Gastroesophageal sphincter (tissue), 4 donors: Measurements from ENCODE around the gene EAF2. TPM values are rescaled to one million over a fixed set of nuclear protein-coding genes. Genes with fewer than 3 reads are reported as not detected.

Source experiments
- ATAC-seq: fragments of 150-250 bp; one replicate; pipeline ENCODE4 v1.9.1; 2016; ENCODE audit warnings: mild to moderate bottlenecking, moderate library complexity
- H3K27ac ChIP-seq, 4 donors: fragments of 200-600 bp; sonication (generic) in 3 of 4; 1 replicate in 3 of 4; 2 replicates in 1 of 4; pipeline ENCODE4 v1.5.1; 2016 to 2019
- H3K27me3 ChIP-seq: fragments of 200-600 bp; sonication (generic); one replicate; pipeline ENCODE4 v1.5.1; 2019
- H3K36me3 ChIP-seq, 2 donors: fragments of 200-600 bp; sonication (generic); one replicate each; pipeline ENCODE4 v1.5.1; 2019; ENCODE audit warnings: control low read depth in 1 of 2
- H3K4me1 ChIP-seq, 3 donors: fragments of 200-600 bp; sonication (generic); 1 replicate in 2 of 3; 2 replicates in 1 of 3; pipeline ENCODE4 v1.5.1; 2016 to 2019; ENCODE audit warnings: control low read depth in 2 of 3
- H3K4me3 ChIP-seq, 2 donors: fragments of 200-600 bp; sonication (generic); one replicate each; pipeline ENCODE4 v1.5.1; 2019; ENCODE audit warnings: mild to moderate bottlenecking in 1 of 2, moderate library complexity in 1 of 2
- H3K9me3 ChIP-seq, 3 donors: fragments of 200-600 bp; sonication (generic); one replicate each; pipeline ENCODE4 v1.5.1; 2017 to 2019; ENCODE audit warnings: control low read depth in 2 of 3
- EP300 ChIP-seq: sonication (generic); formaldehyde crosslinking; IDR thresholded peaks from one replicate; pipeline ENCODE4 v1.6.1; 2017; ENCODE audit warnings: antibody characterized with exemption, mild to moderate bottlenecking
- POLR2A ChIP-seq, 2 donors: fragments of 450-650 bp; IDR thresholded peaks; one replicate each; pipeline ENCODE4 v1.6.1; 2017; ENCODE audit warnings: antibody characterized with exemption in 2 of 2, mild to moderate bottlenecking in 2 of 2, moderate library complexity in 1 of 2
- POLR2AphosphoS5 ChIP-seq: sonication (generic); formaldehyde crosslinking; IDR thresholded peaks from one replicate; pipeline ENCODE4 v1.6.1; 2017; ENCODE audit warnings: antibody characterized with exemption
- WGBS, 2 donors: methylation state at CpG; one replicate each; pipeline ENCODE4 v1.1.5; 2018; ENCODE audit warnings: low coverage in 1 of 2; 5-methylcytosine and 5-hydroxymethylcytosine counted together
- total RNA-seq, 4 donors: library from RNA; depleted of rRNA; stranded (reverse); fragments of >200 nt; gene quantifications; one replicate each; pipeline ENCODE4 v1.1.0, GENCODE V29; 2016
- TF ChIP-seq, protein P1 (sequence below), 4 experiments: fragments of 200-600 bp in 2 of 4; fragments of 450-650 bp in 2 of 4; sonication (generic) in 1 of 4; IDR thresholded peaks; one replicate each; pipeline ENCODE4 v1.5.1; 2017 to 2019; ENCODE audit warnings: antibody characterized with exemption in 4 of 4, mild to moderate bottlenecking in 2 of 4, moderate library complexity in 2 of 4

The EAF2 gene
- total RNA-seq, 4 donors from 2014 or later = 2.0 to 4.8 (median 2.1) TPM

GRCh38 chr3:121800906-121801305, 34.1 kb upstream of the EAF2 start:
- no peak overlapping the region for H3K4me3 ChIP-seq
- peaks cover 0 to 44% of the 10 kb centered on the region in 2 donors for H3K36me3 ChIP-seq
- no peaks in the 10 kb centered on the region for H3K9me3 ChIP-seq
- TF ChIP-seq, protein P1, sequence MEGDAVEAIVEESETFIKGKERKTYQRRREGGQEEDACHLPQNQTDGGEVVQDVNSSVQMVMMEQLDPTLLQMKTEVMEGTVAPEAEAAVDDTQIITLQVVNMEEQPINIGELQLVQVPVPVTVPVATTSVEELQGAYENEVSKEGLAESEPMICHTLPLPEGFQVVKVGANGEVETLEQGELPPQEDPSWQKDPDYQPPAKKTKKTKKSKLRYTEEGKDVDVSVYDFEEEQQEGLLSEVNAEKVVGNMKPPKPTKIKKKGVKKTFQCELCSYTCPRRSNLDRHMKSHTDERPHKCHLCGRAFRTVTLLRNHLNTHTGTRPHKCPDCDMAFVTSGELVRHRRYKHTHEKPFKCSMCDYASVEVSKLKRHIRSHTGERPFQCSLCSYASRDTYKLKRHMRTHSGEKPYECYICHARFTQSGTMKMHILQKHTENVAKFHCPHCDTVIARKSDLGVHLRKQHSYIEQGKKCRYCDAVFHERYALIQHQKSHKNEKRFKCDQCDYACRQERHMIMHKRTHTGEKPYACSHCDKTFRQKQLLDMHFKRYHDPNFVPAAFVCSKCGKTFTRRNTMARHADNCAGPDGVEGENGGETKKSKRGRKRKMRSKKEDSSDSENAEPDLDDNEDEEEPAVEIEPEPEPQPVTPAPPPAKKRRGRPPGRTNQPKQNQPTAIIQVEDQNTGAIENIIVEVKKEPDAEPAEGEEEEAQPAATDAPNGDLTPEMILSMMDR (IDR thresholded peaks at IDR 0.05) = no peak
- TF ChIP-seq POLR2A (IDR thresholded peaks at IDR 0.05) (no peak), POLR2AphosphoS5 (no peak), EP300 (no peak)
- H3K27ac ChIP-seq = no peak overlapping the region
- H3K4me1 ChIP-seq = no peaks in the 10 kb centered on the region
- no peaks in the 10 kb centered on the region for H3K27me3 ChIP-seq
- ATAC-seq = no peak

- 94 to 100% methylated on average over 2 of the region's 2 CpGs for WGBS, 2 donors
- no peak for ATAC-seq
- Histone ChIP-seq H3K4me1 (no peaks in the 10 kb centered on the region), H3K36me3 (peaks cover 0 to 45% of the 10 kb centered on the region in 2 donors), H3K9me3 (no peaks in the 10 kb centered on the region), H3K27ac (no peak overlapping the region), H3K4me3 (no peak overlapping the region), H3K27me3 (no peaks in the 10 kb centered on the region)
- TF ChIP-seq POLR2AphosphoS5 = no peak
- TF ChIP-seq EP300 = no peak
Measured at GRCh38 chr3:121803771-121804320, 31.2 kb upstream of the EAF2 start.

DNA sequence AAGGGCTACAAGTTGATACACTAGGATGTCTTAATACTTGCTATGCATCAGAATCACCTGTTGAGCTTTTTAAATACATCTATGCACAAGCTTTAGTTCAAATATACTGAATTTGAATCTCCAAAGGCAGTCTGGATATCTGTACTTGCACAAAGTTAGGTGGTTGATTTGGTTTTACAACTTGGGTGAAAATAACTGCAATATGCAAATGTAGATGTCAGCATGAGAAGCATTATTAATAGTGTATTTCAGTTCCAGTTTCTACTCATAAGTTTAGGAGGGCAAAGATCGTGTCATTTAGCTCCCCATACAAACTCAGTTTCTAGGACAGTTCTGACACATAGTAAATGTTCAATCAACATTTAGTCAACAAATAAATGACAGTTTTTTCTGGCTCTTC, 25.8 kb upstream of the EAF2 start:
- TF ChIP-seq POLR2AphosphoS5 (no peak), POLR2A (IDR thresholded peaks at IDR 0.05) (no peak), EP300 (no peak)
- TF ChIP-seq, protein P1 (IDR thresholded peaks at IDR 0.05) = no peak
- no peak for ATAC-seq
- whole genome bisulfite sequencing, 2 donors = 0% methylated on average over 1 of the region's 1 CpG
- no peak overlapping the region for H3K27ac ChIP-seq
- no peaks in the 10 kb centered on the region for H3K4me1 ChIP-seq
- H3K4me3 ChIP-seq = no peak overlapping the region
- H3K36me3 ChIP-seq = peaks cover 0 to 50% of the 10 kb centered on the region in 2 donors
- no peaks in the 10 kb centered on the region for H3K27me3 ChIP-seq
- H3K9me3 ChIP-seq = no peaks in the 10 kb centered on the region

GRCh38 chr3:121817753-121818152, 17.3 kb upstream of the EAF2 start:
- no peak overlapping the region for H3K4me3 ChIP-seq
- peaks cover 0 to 5% (median 0%) of the 10 kb centered on the region in 3 donors for H3K9me3 ChIP-seq
- H3K27ac ChIP-seq = no peak overlapping the region
- TF ChIP-seq EP300 (no peak), POLR2A (IDR thresholded peaks at IDR 0.05) (no peak), POLR2AphosphoS5 (no peak)
- TF ChIP-seq, protein P1 (IDR thresholded peaks at IDR 0.05) = no peak
- H3K4me1 ChIP-seq = no peaks in the 10 kb centered on the region
- no peak for ATAC-seq
- H3K36me3 ChIP-seq = peaks cover 0 to 61% of the 10 kb centered on the region in 2 donors
- H3K27me3 ChIP-seq = no peaks in the 10 kb centered on the region

DNA sequence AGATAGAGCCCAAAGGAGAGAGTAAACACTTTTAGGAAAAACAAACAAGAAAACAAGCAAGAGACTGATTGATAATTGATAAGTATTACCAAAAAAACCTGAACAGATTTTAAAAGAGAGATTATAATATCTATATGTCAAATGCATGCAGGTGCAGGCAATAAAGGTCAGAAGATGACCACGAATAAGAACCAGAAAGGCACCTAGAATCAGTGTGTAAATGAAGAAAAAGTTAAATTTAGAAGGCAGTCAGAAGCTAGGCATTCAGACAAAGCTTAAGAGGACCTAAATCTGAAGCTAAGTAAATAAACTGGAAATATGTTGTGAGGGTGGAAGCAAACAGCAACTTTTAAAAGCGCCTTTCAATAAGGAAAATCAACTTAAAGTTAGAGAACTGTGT, 16.4 kb upstream of the EAF2 start:
- H3K4me3 ChIP-seq = no peak overlapping the region
- TF ChIP-seq POLR2A (IDR thresholded peaks at IDR 0.05) = no peak
- TF ChIP-seq, protein P1 (IDR thresholded peaks at IDR 0.05) = no peak
- no peak for TF ChIP-seq EP300
- TF ChIP-seq POLR2AphosphoS5 = no peak
- no peak for ATAC-seq
- no peaks in the 10 kb centered on the region for H3K27me3 ChIP-seq
- no peak overlapping the region for H3K27ac ChIP-seq
- H3K9me3 ChIP-seq = peaks cover 0 to 13% (median 0%) of the 10 kb centered on the region in 3 donors
- no peaks in the 10 kb centered on the region for H3K4me1 ChIP-seq
- H3K36me3 ChIP-seq = peaks cover 0 to 69% of the 10 kb centered on the region in 2 donors
- 91 to 94% methylated on average over 2 of the region's 2 CpGs for WGBS, 2 donors
